Measurements from ENCODE around the gene CARD11. TPM values are rescaled to one million over a fixed set of nuclear protein-coding genes. Genes with fewer than 3 reads are reported as not detected.

The CARD11 gene
- total RNA-seq, 1 donor from 2014 or later: 11.0 TPM

DNA sequence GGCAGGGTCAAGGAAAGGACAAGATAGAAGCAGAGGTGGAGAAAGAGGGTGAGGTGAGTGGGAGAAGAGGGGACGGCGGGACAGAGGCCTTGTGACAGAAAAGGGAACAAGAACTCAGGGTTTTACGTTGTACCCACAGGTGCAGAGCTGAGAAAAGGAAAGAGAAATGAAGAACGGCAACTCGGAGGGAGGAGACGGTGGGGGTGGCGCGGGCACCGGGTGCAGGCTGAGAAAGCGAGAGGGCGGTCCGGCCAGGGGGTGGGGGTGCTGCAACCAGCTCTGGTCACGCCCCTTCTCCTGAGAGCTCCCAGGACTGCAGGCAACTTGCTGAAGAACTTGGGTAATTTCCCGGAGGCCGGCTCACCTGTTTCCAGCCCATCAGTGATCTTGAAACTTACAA is 65.3 kb downstream of the CARD11 start:
- Mint-ChIP-seq H3K27me3 (peaks cover 4% of the 10 kb centered on the region), H3K4me3 (ENCODE audit: low read depth) (peak overlapping the region; percentile 7), H3K36me3 (ENCODE audit: insufficient read depth) (no peaks in the 10 kb centered on the region), H3K27ac (no peak overlapping the region), H3K9me3 (ENCODE audit: low read depth) (no peaks in the 10 kb centered on the region), H3K4me1 (ENCODE audit: low read depth) (peaks cover 18% of the 10 kb centered on the region)
- TF ChIP-seq, protein P1, sequence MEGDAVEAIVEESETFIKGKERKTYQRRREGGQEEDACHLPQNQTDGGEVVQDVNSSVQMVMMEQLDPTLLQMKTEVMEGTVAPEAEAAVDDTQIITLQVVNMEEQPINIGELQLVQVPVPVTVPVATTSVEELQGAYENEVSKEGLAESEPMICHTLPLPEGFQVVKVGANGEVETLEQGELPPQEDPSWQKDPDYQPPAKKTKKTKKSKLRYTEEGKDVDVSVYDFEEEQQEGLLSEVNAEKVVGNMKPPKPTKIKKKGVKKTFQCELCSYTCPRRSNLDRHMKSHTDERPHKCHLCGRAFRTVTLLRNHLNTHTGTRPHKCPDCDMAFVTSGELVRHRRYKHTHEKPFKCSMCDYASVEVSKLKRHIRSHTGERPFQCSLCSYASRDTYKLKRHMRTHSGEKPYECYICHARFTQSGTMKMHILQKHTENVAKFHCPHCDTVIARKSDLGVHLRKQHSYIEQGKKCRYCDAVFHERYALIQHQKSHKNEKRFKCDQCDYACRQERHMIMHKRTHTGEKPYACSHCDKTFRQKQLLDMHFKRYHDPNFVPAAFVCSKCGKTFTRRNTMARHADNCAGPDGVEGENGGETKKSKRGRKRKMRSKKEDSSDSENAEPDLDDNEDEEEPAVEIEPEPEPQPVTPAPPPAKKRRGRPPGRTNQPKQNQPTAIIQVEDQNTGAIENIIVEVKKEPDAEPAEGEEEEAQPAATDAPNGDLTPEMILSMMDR (IDR thresholded peaks at IDR 0.05; ENCODE audit: unreplicated experiment): no peak
- DNase-seq (ENCODE audit: low spot score, unreplicated experiment): no peak

DNA sequence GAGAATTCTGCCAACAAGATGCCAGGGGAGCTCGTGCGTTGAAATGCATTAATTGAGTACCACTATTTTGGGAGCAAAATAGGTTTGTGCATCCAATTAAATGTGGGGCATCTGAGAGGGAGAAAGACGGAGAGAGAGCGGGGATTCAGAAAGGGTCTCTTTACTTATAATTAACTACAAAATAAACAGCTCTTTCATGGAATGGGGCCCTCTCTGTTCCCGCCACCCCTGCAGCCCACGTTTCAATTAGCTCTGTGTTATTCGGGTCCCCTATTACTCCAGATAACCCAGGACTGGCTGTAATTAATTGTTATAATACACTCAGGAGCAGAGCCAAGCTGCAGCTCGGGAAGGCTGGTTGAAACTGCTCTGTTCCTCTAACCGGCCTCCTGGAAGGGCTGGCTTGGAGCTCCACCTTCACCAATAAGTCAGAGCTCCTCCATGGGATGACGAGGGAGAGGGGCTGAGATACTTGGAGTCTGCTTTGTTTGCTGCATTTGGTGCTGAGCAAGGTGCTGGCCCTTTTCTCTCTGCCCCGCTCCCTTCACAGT is 67.8 kb downstream of the CARD11 start:
- Mint-ChIP-seq H3K27ac (peak overlapping the region; percentile 49), H3K4me3 (ENCODE audit: low read depth) (no peak overlapping the region), H3K36me3 (ENCODE audit: insufficient read depth) (no peaks in the 10 kb centered on the region), H3K9me3 (ENCODE audit: low read depth) (no peaks in the 10 kb centered on the region), H3K4me1 (ENCODE audit: low read depth) (peaks cover 16% of the 10 kb centered on the region), H3K27me3 (peaks cover 4% of the 10 kb centered on the region)
- DNase-seq (ENCODE audit: low spot score, unreplicated experiment): no peak
- TF ChIP-seq, protein P1 (IDR thresholded peaks at IDR 0.05; ENCODE audit: unreplicated experiment): no peak

DNA sequence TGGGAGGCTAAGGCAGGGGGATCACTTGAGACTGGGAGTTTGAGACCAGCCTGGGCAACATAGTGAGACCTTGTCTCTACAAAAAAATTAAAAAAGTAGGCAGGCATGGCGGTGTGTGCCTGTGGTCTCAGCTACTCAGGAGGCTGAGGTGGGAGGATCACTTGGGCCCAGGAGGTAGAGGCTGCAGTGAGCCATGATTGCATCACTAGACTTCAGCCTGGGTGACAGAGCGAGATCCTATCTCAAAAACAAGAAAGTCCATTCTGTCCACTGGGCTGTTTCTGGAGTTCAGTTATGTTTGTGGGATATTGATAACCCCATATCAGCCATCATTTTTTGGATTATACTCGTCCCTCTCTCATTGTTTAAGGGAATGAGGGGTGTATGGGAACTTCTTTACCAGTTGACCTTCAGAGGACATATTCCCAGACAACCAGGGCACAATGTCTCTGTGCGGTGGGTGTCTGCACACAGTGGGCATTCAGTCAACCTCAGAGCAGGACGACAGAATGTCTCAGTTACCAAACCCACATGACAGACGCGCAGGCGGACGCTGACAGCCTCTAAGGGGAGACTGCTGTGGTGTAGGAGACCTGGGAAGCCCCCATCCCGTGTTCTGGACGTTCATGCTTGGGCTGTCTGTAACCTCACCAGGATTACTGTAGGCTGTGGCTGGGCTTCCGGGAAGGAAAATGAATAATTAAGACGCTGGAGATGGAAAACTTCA is 69.4 kb downstream of the CARD11 start:
- DNase-seq (ENCODE audit: low spot score, unreplicated experiment): no peak
- H3K4me1 Mint-ChIP-seq (ENCODE audit: low read depth): peaks cover 16% of the 10 kb centered on the region
- no peaks in the 10 kb centered on the region for H3K9me3 Mint-ChIP-seq (ENCODE audit: low read depth)
- no peak overlapping the region for H3K4me3 Mint-ChIP-seq (ENCODE audit: low read depth)
- peaks cover 3% of the 10 kb centered on the region for H3K27me3 Mint-ChIP-seq
- no peak overlapping the region for H3K27ac Mint-ChIP-seq
- H3K36me3 Mint-ChIP-seq (ENCODE audit: insufficient read depth): no peaks in the 10 kb centered on the region
- TF ChIP-seq, protein P1 (IDR thresholded peaks at IDR 0.05; ENCODE audit: unreplicated experiment): no peak

DNA sequence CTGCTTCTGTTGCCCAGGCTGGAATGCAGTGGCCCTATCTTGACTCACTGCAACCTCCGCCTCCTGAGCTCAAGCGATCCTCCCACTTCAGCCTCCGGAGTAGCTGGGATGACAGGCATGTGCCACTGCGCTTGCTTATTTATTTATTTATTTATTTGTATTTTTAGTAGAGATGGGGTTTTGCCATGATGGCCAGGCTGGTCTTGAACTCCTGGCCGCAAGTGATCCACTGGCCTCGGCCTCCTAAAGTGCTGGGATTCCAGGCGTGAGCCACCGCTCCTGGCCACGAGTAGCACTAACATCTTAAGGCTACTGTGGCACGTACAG is 70.9 kb downstream of the CARD11 start:
- no peak overlapping the region for H3K27ac Mint-ChIP-seq
- no peak for DNase-seq (ENCODE audit: low spot score, unreplicated experiment)
- H3K27me3 Mint-ChIP-seq: no peaks in the 10 kb centered on the region
- no peaks in the 10 kb centered on the region for H3K9me3 Mint-ChIP-seq (ENCODE audit: low read depth)
- H3K4me1 Mint-ChIP-seq (ENCODE audit: low read depth): peaks cover 6% of the 10 kb centered on the region
- no peaks in the 10 kb centered on the region for H3K36me3 Mint-ChIP-seq (ENCODE audit: insufficient read depth)
- H3K4me3 Mint-ChIP-seq (ENCODE audit: low read depth): no peak overlapping the region
- TF ChIP-seq, protein P1 (IDR thresholded peaks at IDR 0.05; ENCODE audit: unreplicated experiment): no peak

DNA sequence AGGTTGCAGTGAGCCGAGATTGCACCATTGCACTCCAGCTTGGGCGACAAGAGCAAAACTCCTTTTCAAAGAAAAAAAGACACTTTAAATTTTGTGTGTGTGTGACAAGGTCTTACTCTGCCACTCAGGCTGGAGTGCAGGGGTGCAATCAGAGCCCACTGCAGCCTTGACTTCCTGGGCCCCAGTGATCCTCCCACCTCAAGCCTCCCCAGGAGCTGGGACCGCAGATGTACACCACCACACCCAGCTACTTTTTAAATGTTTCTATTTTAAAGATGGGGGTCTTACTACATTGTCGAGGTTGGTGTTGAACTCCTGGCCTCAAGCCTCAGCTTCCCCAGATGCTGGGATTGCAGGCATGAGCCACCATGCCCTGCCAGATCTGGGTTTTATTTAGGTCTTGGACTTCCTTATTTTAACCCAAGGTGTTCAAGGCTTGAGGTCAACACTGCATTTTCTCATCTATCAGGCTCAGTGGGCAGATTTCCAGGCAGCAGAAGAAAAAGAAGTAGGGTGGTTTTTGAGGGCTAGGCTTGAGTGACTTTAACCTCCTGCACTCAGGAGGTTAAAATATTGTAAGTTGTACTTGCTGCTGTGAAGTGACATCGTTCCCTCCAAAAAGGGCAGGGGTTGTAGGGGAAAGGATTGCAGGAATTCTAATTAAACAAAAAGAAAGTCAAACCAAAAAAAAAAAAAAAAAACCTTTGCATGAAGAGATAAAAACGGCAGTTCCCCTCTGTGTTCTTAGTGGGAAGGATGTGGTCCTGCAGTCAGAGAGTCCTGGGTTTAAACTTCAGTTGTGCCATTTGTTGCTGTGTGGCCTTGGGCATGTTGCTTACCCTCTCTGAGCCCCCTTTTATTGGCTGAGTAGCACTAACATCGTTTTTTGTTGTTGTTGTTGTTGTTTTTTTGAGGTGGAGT is 71.5 kb downstream of the CARD11 start:
- Mint-ChIP-seq H3K4me1 (ENCODE audit: low read depth) (peaks cover 6% of the 10 kb centered on the region), H3K36me3 (ENCODE audit: insufficient read depth) (no peaks in the 10 kb centered on the region)

More for the DNA sequence above, 71.5 kb downstream of the CARD11 start:
- DNase-seq (ENCODE audit: low spot score, unreplicated experiment): no peak
- no peaks in the 10 kb centered on the region for H3K9me3 Mint-ChIP-seq (ENCODE audit: low read depth)
- H3K27me3 Mint-ChIP-seq: no peaks in the 10 kb centered on the region
- no peak overlapping the region for H3K4me3 Mint-ChIP-seq (ENCODE audit: low read depth)
- TF ChIP-seq, protein P1 (IDR thresholded peaks at IDR 0.05; ENCODE audit: unreplicated experiment): no peak
- H3K27ac Mint-ChIP-seq: no peak overlapping the region

Measured in progenitor cell of endocrine pancreas (in vitro differentiated cells).